ENCODE results near the gene APBB2.

APBB2 gene

DNA sequence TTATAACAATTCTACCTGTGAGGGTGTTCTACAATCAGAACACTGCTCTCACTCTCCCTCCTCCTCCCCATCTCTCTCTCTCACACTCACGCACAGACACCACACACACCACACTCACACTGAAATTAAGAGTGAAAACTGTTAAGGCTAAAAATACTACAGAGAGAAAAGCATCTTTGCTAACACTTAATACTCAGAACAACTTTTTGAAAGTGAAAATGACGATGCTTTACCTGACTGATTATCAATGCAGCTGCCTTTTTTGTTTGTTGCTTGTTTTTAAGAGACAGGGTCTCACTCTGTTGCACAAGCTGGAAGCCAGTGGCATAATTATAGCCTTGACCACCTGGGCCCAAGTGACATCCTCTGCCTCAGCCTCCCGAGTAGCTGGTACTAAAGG is 222.4 kb downstream of the APBB2 start:
- Histone ChIP-seq H3K4me3 (ENCODE audit: low read length) (peak overlapping the region; percentile 73), H3F3A (ENCODE audit: control insufficient read depth, insufficient read depth) (peaks cover 46% of the 10 kb centered on the region), H3K79me2 (ENCODE audit: control insufficient read depth, low read length) (peaks cover 38% of the 10 kb centered on the region), H3K9me2 (replicated peaks; ENCODE audit: control insufficient read depth, low read length) (no peaks in the 10 kb centered on the region), H3K4me1 (ENCODE audit: control insufficient read depth, low read length) (peaks cover 81% of the 10 kb centered on the region), H3K27me3 (ENCODE audit: control insufficient read depth, low read length) (no peaks in the 10 kb centered on the region), H3K27ac (ENCODE audit: low read depth, low read length) (peak overlapping the region; percentile 100), H3K4me2 (ENCODE audit: low read length) (peak overlapping the region; percentile 94), H3K9me3 (ENCODE audit: control insufficient read depth, insufficient read depth, low read length) (no peaks in the 10 kb centered on the region; the same call in 1 of the 2 replicates), H4K20me1 (ENCODE audit: control insufficient read depth, insufficient read depth, low read depth, low read length) (no peaks in the 10 kb centered on the region), H3K36me3 (ENCODE audit: control insufficient read depth, low read length) (peaks cover 25% of the 10 kb centered on the region)
- TF ChIP-seq CTCF (IDR thresholded peaks at IDR 0.05; ENCODE audit: low read depth, low read length, poor library complexity, severe bottlenecking) (no peak), EZH2phosphoT487 (IDR thresholded peaks at IDR 0.05; ENCODE audit: borderline replicate concordance, low read length) (no peak)

DNA sequence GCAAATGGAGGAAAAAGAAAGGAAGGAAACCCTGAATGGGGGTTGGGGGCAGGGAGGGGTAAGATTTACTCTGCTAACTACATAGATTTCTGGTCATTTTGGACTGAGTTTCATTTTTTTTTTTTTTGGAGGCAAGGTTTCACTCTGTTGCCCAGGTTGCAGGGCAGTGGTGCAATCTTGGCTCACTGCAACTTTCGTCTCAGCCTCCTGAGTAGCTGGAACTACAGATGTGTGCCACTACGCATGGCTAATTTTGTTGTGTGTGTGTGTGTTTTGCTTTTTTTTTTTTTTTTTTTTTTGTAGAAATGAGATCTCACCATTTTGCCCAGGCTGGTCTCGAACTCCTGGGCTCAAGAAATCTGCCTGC is 223.5 kb downstream of the APBB2 start:
- Histone ChIP-seq H3K79me2 (ENCODE audit: control insufficient read depth, low read length) (peaks cover 28% of the 10 kb centered on the region), H3K4me3 (ENCODE audit: low read length) (peak overlapping the region; percentile 73), H3K4me1 (ENCODE audit: control insufficient read depth, low read length) (peaks cover 75% of the 10 kb centered on the region), H4K20me1 (ENCODE audit: control insufficient read depth, insufficient read depth, low read depth, low read length) (no peaks in the 10 kb centered on the region), H3K36me3 (ENCODE audit: control insufficient read depth, low read length) (peaks cover 17% of the 10 kb centered on the region), H3K4me2 (ENCODE audit: low read length) (peak overlapping the region; percentile 94), H3K27ac (ENCODE audit: low read depth, low read length) (peak overlapping the region; percentile 100), H3F3A (ENCODE audit: control insufficient read depth, insufficient read depth) (peaks cover 46% of the 10 kb centered on the region), H3K9me2 (replicated peaks; ENCODE audit: control insufficient read depth, low read length) (no peaks in the 10 kb centered on the region), H3K27me3 (ENCODE audit: control insufficient read depth, low read length) (no peaks in the 10 kb centered on the region), H3K9me3 (ENCODE audit: control insufficient read depth, insufficient read depth, low read length) (no peaks in the 10 kb centered on the region)
- TF ChIP-seq EZH2phosphoT487 (IDR thresholded peaks at IDR 0.05; ENCODE audit: borderline replicate concordance, low read length) (no peak), CTCF (IDR thresholded peaks at IDR 0.05; ENCODE audit: low read depth, low read length, poor library complexity, severe bottlenecking) (no peak)

DNA sequence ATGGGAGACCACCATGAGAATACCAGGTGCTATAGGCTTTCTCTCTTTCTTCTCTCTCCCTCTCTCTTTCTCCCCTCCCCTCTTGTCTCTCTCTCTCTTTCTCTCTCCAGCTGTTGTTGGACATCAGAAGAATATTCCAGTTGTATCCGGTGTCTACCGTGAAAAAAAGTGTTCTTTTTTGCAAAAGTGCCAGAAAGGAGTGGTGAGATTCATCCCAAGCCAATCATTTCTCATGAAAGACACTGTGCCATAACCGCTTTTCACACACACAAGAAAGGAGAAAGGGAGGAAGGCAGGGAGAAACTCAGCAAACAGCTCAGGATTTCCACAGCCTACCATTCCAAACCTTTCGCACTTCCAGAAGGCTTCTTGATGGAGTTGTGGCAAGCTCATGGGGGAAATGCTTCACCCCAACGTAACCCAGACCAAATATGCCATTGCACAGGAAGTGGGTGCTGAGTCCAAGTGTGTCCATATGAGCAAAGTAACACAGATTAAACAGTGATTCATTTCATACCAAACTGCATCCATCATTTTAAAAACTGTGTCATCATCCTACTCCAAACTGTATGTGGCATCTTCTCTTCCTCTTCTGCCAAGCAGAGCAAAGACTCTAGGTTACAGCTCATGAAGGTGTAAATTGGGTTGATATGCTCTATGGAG is 224.0 kb downstream of the APBB2 start:
- Histone ChIP-seq H4K20me1 (ENCODE audit: control insufficient read depth, insufficient read depth, low read depth, low read length) (no peaks in the 10 kb centered on the region), H3K4me1 (ENCODE audit: control insufficient read depth, low read length) (peaks cover 70% of the 10 kb centered on the region), H3K27me3 (ENCODE audit: control insufficient read depth, low read length) (no peaks in the 10 kb centered on the region), H3K9me3 (ENCODE audit: control insufficient read depth, insufficient read depth, low read length) (no peaks in the 10 kb centered on the region), H3K9me2 (replicated peaks; ENCODE audit: control insufficient read depth, low read length) (no peaks in the 10 kb centered on the region), H3K36me3 (ENCODE audit: control insufficient read depth, low read length) (peaks cover 17% of the 10 kb centered on the region), H3K79me2 (ENCODE audit: control insufficient read depth, low read length) (peaks cover 23% of the 10 kb centered on the region), H3K27ac (ENCODE audit: low read depth, low read length) (peak overlapping the region; percentile 100), H3F3A (ENCODE audit: control insufficient read depth, insufficient read depth) (peaks cover 46% of the 10 kb centered on the region), H3K4me2 (ENCODE audit: low read length) (peak overlapping the region; percentile 94), H3K4me3 (ENCODE audit: low read length) (peak overlapping the region; percentile 73)
- TF ChIP-seq EZH2phosphoT487 (IDR thresholded peaks at IDR 0.05; ENCODE audit: borderline replicate concordance, low read length) = no peak
- TF ChIP-seq CTCF (IDR thresholded peaks at IDR 0.05; ENCODE audit: low read depth, low read length, poor library complexity, severe bottlenecking) = no peak

All from DOHH2 (cell line).